GM06990 (cell line): ENCODE results near the gene RPRD1A.
"Not testable (repeated sequence)": the region's sequence is repeated elsewhere in the genome, so short reads cannot be mapped to it uniquely, and the experiment has no call there.

ENCODE experiments used
- DNase-seq: peaks from one replicate; pipeline ENCODE4 v3.0.0-alpha.2; 2011; ENCODE audit not compliant: insufficient read length; ENCODE audit errors: extremely low read depth
- H3K27me3 ChIP-seq: replicated peaks from 2 replicates; pipeline ENCODE4 v1.6.0; 2011; ENCODE audit warnings: low read length; ENCODE audit not compliant: control insufficient read depth, insufficient read depth
- H3K36me3 ChIP-seq: 2 replicates; pipeline ENCODE4 v1.5.1; 2011; ENCODE audit warnings: low read length; ENCODE audit not compliant: control insufficient read depth, insufficient read depth
- H3K4me3 ChIP-seq: replicated peaks from 2 replicates; pipeline ENCODE4 v1.5.1; 2011; ENCODE audit warnings: low read depth, mild to moderate bottlenecking, control low read depth, low read length
- CTCF ChIP-seq: IDR thresholded peaks from 2 replicates; pipeline ENCODE4 v1.5.1; 2011; ENCODE audit warnings: low read length, control low read depth, mild to moderate bottlenecking, inconsistent platforms; ENCODE audit not compliant: insufficient read depth, poor library complexity, severe bottlenecking

The RPRD1A gene

DNA sequence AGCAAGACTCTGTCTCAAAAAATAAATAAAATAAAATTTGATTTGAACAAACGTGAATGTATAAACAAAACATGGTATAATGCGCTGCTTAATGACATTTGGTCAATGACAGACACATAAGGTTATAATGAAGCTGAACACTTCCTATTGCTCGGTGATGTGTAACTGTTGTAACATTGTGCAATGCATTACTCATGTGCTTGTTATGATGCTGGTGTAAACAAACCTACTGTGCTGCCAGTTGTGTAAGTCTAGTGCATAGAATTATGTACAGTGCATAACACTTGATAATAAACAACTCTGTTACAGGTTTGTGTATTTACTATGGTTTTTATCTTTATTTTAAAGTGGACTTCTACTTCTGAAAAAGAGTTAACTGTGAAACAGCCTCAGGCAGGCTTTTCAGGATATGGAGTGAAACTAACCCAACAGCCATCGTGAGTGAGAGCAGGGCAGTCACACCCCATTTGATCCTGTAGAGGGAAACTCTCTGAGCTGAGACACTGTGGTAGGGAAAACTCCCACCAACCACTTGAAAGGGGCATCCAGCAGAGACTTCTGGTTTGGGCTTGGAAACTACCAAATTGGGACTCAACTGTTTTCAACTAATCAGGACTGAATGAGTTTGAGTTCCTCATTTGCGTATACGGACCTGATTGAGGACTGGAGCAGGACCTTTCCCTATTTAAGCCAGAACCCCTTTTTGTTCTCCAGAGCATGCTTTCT, 8.7 kb upstream of the RPRD1A start:
- no peak overlapping the region for H3K4me3 ChIP-seq
- H3K36me3 ChIP-seq: no peaks in the 10 kb centered on the region
- no peaks in the 10 kb centered on the region for H3K27me3 ChIP-seq
- no peak for TF ChIP-seq CTCF
- DNase-seq: no peak

GRCh38 chr18:36074435-36074834, 7.1 kb upstream of the RPRD1A start:
- no peak for DNase-seq
- Histone ChIP-seq H3K36me3 (no peaks in the 10 kb centered on the region), H3K27me3 (no peaks in the 10 kb centered on the region), H3K4me3 (no peak overlapping the region)
- TF ChIP-seq CTCF: no peak

- H3K36me3 ChIP-seq: no peaks in the 10 kb centered on the region
- no peak overlapping the region for H3K4me3 ChIP-seq
- no peak for DNase-seq
- H3K27me3 ChIP-seq: no peaks in the 10 kb centered on the region
- no peak for TF ChIP-seq CTCF
Observed at GRCh38 chr18:36073676-36074075, 6.3 kb upstream of the RPRD1A start.

DNA sequence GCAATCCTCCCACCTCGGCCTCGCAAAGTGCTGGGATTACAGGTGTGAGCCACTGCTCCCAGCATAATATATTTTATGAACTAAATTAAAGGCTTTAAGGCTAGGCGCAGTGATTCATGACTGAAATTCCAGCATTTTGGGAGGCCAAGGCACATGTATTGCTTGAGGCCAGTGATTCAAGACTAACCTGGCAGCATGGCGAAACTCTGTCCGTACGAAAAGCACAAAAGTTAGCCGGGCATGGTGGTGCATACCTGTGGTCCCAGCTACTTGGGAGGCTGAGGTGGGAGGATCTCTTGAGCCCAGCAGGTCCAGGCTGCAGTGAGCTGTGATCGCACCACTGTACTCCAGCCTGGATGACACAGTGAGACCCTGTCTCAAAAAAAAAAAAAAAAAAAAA, 5.0 kb upstream of the RPRD1A start:
- not testable (repeated sequence) for H3K27me3 ChIP-seq, DNase-seq, H3K36me3 ChIP-seq, H3K4me3 ChIP-seq

DNA sequence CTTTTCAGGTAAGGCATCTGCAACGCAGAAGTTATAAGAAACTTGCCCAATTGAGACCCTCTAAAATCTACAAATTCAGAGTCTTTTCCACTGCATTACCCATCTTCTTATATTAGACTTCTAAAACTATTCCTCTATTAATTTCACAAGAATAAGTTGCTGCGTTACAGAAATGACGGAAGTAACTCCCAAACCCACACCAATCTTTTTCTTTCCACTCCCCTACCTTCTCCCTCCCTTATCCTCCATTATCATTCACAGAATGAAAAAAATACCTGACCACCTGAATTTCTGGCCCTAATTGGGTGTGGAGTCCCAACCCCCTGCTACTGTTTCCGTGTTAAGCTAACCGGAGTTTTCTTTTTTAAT, 689 bp downstream of the RPRD1A start:
- no peaks in the 10 kb centered on the region for H3K27me3 ChIP-seq
- no peak for DNase-seq
- peak overlapping the region; percentile 79 for H3K4me3 ChIP-seq
- TF ChIP-seq CTCF: no peak
- H3K36me3 ChIP-seq: peaks cover 2% of the 10 kb centered on the region; the same call in 1 of the 2 replicates

GRCh38 chr18:36066001-36066400, 1.4 kb downstream of the RPRD1A start:
- no peak for TF ChIP-seq CTCF
- DNase-seq: no peak
- Histone ChIP-seq H3K27me3 (no peaks in the 10 kb centered on the region), H3K36me3 (peaks cover 2% of the 10 kb centered on the region; the same call in 1 of the 2 replicates), H3K4me3 (peak overlapping the region; percentile 79)

DNA sequence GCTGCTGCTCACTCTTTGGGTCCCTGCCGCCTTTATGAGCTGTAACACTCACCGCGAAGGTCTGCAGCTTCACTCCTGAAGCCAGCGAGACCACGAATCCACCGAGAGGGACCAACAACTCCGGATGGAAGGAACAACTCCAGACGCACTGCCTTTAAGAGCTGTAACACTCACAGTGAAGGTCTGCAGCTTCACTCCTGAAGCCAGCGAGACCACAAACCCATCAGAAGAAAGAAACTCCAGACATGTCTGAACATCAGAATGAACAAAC, 2.6 kb downstream of the RPRD1A start:
- H3K4me3 ChIP-seq, H3K36me3 ChIP-seq, DNase-seq, H3K27me3 ChIP-seq: not testable (repeated sequence)
